ENCODE data around the gene GEMIN7. TPM values are rescaled to one million over a fixed set of nuclear protein-coding genes. Genes with fewer than 3 reads are reported as not detected.
A peak's percentile ranks its signal among the peaks of the same experiment; 100 is the strongest.

The GEMIN7 gene, protein sequence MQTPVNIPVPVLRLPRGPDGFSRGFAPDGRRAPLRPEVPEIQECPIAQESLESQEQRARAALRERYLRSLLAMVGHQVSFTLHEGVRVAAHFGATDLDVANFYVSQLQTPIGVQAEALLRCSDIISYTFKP
- 55.1 and 62.7 TPM in 2 replicates for total RNA-seq (2014; rRNA removed; shearing (Covaris generic))

DNA sequence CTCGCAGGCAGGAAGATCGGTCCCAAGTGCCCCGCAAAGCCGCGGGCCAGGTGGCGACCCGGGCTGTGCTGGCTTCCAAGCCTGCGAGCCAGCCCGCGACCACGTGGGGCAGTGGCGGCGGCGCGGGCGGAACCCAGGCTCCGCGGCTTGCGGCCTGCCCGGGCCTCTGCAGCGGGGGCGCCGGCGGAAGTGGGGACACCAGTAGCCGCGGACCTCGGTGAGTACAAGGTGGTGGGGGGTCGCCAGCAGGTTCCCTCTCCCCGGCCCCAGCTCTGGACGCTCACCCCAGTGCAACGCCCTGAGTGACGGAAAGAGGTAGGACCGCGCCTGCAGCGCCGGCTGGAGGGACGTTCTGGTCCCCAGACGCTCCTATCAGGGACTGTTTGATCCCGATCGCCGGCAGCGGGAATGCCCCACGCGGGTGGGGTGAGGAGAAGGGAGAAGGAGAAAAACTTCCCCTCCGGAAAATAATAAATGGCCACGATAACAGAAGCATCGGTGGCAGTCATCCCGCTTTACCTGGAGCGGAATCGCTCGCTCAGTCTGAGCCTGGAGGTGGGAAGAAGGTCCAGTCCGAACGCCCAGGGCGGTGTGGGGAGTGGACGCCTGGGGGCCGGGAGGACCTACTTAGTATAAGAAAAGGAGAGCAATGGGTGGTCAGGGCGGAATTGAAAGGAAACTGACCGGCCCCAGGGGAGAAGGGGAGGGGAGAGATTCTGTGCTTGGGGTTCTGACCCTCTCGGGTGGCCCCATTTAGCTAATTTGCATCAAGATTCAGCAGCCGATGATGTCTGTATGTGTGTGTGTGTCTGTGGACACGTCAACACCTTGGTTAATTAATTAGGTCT, at the start of gene GEMIN7:
Gene GEMIN7, plus strand, starts transcription at position 198 of the 848 bp plus-strand sequence. CDS start 10,855 bp downstream, outside the sequence.
- DNase-seq (ENCODE audit: low read depth) = peak; percentile 77

DNA sequence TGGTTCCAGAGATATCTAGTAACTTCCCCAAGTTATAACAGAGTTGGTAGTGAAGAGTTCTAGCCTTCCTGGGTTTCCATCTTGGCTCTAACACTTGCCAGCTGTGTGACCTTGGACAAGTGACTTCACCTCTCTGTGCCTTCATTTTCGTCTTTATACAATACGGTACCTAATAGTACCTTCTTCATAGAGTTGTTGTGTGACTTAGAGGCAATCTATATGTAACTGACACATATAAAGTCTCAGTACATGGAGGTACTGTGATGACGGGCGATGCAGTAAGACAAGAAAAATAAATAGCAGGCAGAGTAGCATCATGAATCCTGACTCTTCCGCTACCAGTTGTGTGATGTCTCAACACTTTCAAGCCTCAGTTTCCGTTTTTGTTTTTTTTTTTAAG, 48.2 kb upstream of the GEMIN7 start:
- no peak for DNase-seq (ENCODE audit: low read depth)

DNA sequence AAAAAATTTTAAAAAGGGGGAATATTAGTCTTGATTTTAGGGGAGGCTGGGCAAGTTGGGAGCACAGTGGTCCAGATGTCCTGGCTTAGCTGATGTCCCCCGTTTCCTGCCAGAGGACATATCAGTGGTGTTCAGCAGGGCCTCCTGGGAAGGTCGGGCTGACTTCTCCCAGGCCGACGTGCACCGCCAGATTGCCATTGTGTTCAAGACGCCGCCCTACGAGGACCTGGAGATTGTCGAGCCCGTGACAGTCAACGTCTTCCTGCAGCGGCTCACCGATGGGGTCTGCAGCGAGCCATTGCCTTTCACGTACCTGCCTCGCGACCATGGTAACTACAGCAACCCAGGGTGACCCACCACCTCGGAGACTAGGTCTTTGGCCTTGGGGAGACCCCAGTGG, 46.6 kb upstream of the GEMIN7 start:
- DNase-seq (ENCODE audit: low read depth) = no peak

DNA sequence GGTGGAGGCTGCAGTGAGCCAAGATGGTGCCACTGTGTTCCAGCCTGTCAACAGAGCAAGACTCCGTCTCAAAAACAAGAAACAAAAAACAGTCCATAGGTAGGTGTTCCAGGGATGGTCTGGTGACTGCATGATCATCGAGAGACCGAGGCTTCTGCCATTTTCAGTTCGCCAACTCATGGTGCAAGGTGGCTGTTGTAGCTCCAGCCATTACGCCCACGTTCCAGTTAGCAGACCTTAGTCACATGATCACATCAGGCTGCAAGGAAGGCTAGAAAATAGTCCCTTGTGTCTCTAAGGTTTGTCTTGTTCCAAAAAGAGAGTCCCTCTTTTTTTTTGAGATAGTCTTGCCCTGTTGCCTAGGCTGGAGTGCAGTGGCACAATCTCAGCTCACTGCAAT, 43.3 kb upstream of the GEMIN7 start:
- no peak for DNase-seq (ENCODE audit: low read depth)

GRCh38 chr19:45037393-45038169, 41.5 kb upstream of the GEMIN7 start:
- DNase-seq (ENCODE audit: low read depth) = no peak

DNA sequence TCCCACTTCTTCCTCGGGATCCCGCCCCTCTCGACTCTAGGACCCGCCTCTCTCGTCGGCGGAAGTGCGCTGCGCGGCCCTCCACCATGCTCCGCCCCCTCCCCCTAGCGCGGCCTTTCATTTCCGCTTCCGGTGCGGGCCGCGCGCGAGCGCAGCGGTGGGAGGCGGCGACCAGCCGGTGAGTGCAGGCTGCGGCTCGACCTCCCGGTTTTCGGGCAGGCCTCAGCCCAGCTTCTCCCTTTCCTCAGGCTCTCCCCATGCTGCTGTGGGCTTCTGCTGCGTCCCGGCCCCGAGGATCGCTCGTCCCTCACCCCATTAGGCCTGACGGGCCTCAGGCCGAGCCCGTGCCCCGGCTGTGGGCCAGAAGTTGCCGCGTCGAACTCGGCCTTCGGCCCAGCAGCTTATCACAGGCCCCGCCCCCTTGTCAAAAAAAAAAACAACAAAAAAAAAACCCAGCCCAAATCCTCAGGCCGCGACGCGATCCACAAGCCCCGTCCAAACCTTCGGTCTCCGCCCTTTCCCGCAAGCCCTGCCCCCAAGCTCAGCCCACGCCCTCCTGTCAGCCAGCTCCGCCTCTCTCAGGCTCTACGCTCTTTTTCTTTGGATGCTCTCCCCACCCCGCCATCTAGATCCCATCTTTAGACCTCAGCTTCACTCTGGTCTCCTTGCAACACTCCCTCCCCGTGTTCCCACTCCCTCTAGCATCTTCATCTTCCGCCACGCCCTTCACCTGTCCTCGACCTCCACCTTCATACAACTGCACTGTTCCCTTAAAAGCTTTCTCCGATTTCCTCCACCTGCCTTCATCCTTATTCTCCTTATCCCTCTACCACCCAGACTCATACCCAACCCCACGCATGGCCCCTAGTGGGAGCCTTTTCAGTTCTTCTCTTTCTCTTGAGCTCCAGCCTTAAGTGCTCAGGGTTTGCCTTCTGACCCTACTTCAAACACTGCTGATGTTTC, 39.8 kb upstream of the GEMIN7 start, which contains the start of gene CLASRP:
Gene CLASRP, plus strand, starts transcription at position 115 of the 963 bp plus-strand sequence. CDS start 1,168 bp downstream, outside the sequence.
- peak; percentile 88 for DNase-seq (ENCODE audit: low read depth)

DNA sequence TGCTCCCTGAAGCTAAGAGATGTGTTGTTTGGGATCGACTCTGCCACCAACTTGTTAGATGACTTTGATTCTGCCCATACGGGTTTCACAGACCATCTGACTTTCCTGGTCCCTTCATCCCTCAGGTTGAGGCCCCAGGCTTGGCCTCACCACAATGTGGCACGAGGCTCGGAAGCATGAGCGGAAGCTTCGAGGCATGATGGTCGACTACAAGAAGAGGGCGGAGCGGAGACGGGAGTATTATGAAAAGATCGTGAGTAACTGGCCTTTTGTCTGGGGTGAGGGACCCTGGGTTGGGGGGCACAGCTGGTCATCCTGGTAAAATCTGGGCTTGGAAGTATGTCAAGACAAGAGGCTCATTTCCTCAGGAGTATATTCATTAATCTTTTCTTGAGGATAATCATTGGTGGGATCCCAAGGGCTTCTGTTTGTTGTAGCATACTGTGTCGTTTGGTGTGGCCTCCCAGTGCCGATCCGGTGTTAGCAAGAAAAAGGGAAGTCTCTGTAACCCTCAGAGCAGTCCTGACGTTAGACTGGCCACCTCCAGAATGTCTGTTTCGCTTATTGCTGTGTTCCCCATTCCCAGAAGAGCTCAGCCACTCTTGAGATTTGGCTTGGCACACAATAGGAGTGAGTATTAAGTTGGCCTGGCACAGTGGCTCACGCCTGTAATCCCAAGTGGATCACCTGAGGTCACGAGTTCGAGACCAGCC, 38.8 kb upstream of the GEMIN7 start:
- DNase-seq (ENCODE audit: low read depth) = no peak

- no peak for DNase-seq (ENCODE audit: low read depth)
Measured at GRCh38 chr19:45041125-45041524, 37.9 kb upstream of the GEMIN7 start.

GRCh38 chr19:45045671-45046353, 33.2 kb upstream of the GEMIN7 start:
- DNase-seq (ENCODE audit: low read depth) = no peak

DNA sequence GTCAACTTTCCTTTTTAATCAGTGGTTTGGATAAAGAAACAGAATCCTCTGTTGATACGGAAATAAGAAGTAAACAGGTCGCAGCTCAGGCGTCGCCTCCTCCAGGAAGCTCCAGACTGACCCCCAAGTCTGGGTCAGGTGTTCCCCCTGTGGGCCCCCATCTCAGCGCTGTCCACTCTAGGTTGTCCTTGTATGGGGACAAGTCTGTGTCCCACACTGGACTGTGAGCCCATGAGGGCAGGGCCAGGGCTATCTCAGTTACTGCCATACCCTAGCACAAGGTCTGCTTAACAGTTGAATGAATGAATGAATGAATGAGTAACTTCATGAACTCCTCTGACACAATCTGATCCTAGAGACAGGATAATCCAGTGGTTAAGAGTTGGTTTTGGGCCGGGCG, 32.7 kb upstream of the GEMIN7 start:
- DNase-seq (ENCODE audit: low read depth) = no peak

- DNase-seq (ENCODE audit: low read depth) = no peak
Measured at GRCh38 chr19:45047188-45047797, 31.8 kb upstream of the GEMIN7 start.

DNA sequence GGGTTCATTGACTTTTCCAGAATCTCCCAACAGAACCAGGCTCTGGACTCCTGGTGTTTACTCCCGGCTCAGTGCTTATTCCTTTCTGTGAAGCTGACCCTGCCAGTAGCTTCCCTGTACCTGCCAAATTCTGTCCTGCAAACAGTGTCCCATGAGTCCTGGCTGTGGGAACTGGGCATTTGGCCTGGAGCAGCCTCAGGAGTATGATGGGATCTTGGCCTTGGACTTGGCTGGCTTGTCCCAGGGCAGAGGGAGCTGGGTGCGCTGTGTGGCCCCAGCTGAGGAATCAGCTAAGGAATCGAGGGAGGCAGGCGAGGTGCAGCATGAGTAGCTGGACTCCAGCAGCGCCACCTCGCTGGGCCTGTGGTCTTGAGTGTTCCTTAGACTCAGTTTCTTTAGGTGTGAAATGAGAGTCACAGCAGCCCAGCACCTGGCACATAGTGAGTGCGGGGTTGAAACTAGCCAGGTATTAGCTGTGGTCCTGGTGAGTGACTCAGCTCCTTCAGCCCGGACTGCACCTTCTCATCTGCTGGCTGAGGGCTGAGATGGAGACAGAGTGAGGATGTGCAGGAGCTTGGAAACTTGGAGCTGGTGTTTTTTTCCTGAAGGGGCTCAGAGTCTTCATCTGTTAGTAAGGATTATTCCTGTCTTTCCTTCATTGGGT, 29.9 kb upstream of the GEMIN7 start:
- DNase-seq (ENCODE audit: low read depth) = no peak

- DNase-seq (ENCODE audit: low read depth) = no peak
Measured at GRCh38 chr19:45050036-45050435, 29.0 kb upstream of the GEMIN7 start.

DNA sequence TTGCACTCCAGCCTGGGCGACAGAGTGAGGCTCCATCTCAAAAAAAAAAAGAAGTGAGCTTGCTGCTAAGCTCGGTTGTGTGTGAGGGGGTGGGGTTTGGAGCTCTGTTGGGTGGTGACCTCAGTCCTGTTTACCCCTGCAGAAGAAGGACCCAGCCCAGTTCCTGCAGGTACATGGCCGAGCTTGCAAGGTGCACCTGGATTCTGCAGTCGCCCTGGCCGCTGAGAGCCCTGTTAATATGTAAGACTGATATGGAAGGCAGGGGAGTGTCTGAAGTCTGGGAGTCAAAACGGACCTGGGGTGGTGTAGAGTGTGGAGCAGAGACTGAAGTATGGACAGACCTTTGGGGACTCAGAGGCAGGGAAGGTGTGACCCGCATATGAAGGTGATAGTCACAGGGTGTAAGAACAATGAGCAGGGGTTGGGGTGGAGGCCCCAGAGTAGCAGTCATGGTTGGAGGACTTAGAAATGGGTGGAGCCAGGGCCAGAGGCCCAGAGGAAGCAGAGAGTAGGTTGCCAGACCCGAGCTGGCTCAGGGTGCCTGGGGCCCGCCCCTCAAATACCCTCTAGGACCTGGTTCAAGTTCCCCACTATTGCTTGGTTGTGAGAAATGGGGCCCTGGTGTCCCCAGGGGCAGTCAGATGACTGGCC, 27.0 kb upstream of the GEMIN7 start:
- no peak for DNase-seq (ENCODE audit: low read depth)

- no peak for DNase-seq (ENCODE audit: low read depth)
Measured at GRCh38 chr19:45056831-45057230, 22.2 kb upstream of the GEMIN7 start.

GRCh38 chr19:45057444-45057843, 21.6 kb upstream of the GEMIN7 start:
- DNase-seq (ENCODE audit: low read depth) = no peak

- DNase-seq (ENCODE audit: low read depth) = no peak
Measured at GRCh38 chr19:45058622-45059159, 20.4 kb upstream of the GEMIN7 start.
